ENCODE measurements around the gene ACTA2.

ACTA2 gene

DNA sequence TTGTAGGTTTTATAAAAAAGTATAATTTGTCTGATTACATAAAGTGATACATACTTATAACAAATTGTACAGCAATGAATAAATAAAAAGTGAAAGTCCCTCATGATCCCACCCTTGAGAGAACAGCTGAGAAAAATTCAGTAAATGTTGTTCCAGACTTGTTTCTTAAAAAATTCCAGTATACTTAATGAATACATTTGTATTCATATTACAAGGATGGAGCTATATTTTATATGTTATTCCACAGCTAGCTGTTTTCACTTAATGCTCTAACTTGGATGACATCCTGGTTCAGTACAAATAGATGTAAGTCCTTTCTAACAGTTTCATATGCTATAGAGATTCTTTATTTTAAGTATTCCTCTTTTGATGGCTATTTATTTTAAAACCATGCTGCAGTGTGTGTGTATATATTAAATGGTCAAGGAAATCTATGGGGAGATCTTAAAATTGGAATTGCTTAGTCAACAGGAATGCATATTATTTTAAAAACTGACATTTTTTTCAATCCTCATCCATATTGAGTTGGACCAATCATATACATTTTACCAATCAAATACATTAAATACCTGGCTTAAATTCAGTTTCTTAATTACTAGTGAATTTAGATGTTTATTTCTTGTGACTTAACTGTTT, 63.6 kb downstream of the ACTA2 start:
- DNase-seq, result no peak

DNA sequence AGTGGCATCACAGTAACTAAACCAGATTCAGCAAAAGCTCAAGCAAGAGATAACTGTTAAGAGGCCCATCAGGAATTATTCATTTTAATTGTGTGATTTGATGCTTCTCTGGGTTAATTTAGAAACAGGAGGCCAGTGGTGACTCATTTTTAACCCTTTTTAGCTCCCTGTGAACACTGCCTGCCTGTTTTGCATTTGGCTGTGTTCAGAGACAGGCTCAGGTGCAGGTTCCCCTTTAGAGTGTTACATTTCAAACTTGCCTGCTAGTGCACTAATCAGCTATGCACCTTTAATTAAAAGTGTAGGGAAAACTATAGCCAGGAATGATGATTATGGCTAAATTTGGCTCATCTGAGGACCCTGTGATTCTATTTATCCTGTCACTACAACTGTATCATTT, 66.0 kb downstream of the ACTA2 start:
- no peak for DNase-seq
